ENCODE results near the gene SMDT1. TPM values are rescaled to one million over a fixed set of nuclear protein-coding genes. Genes with fewer than 3 reads are reported as not detected.
"Not testable (repeated sequence)": the region's sequence is repeated elsewhere in the genome, so short reads cannot be mapped to it uniquely, and the experiment has no call there.

The SMDT1 gene
- total RNA-seq, 2 donors from 2014 or later: 34.7 to 66.2 TPM

- H3K27me3 Mint-ChIP-seq; H3K27ac Mint-ChIP-seq; H3K9me3 Mint-ChIP-seq; ATAC-seq (replicated peaks); H3K36me3 Mint-ChIP-seq (ENCODE audit: low read depth); H3K4me3 Mint-ChIP-seq: not testable (repeated sequence)
- peaks cover 15% of the 10 kb centered on the region for H3K4me1 Mint-ChIP-seq
Observed at GRCh38 chr22:42115420-42115830, 35.9 kb downstream of the SMDT1 start.

GRCh38 chr22:42116848-42117424 is 37.4 kb downstream of the SMDT1 start:
- peaks cover 24% of the 10 kb centered on the region for H3K4me1 Mint-ChIP-seq
- no peak overlapping the region for H3K27ac Mint-ChIP-seq
- no peaks in the 10 kb centered on the region for H3K27me3 Mint-ChIP-seq
- no peaks in the 10 kb centered on the region for H3K36me3 Mint-ChIP-seq (ENCODE audit: low read depth)
- ATAC-seq (replicated peaks): no peak
- H3K4me3 Mint-ChIP-seq: no peak overlapping the region
- no peaks in the 10 kb centered on the region for H3K9me3 Mint-ChIP-seq

GRCh38 chr22:42120231-42121021 is 40.9 kb downstream of the SMDT1 start:
- not testable (repeated sequence) for H3K36me3 Mint-ChIP-seq (ENCODE audit: low read depth); H3K27me3 Mint-ChIP-seq
- peaks cover 28% of the 10 kb centered on the region for H3K4me1 Mint-ChIP-seq

GRCh38 chr22:42123529-42123928 is 44.0 kb downstream of the SMDT1 start:
- peak; percentile 75 for ATAC-seq (replicated peaks)
- peaks cover 28% of the 10 kb centered on the region for H3K4me1 Mint-ChIP-seq
- not testable (repeated sequence) for H3K4me3 Mint-ChIP-seq; H3K27ac Mint-ChIP-seq; H3K36me3 Mint-ChIP-seq (ENCODE audit: low read depth); H3K27me3 Mint-ChIP-seq; H3K9me3 Mint-ChIP-seq

More at GRCh38 chr22:42120231-42121021, 40.9 kb downstream of the SMDT1 start:
- peak overlapping the region; percentile 77 for H3K4me3 Mint-ChIP-seq
- not testable (repeated sequence) for H3K9me3 Mint-ChIP-seq
- peak overlapping the region; percentile 83 for H3K27ac Mint-ChIP-seq
- ATAC-seq (replicated peaks): peak; percentile 86

- no peaks in the 10 kb centered on the region for H3K36me3 Mint-ChIP-seq (ENCODE audit: low read depth)
- no peak for ATAC-seq (replicated peaks)
- H3K4me3 Mint-ChIP-seq: no peak overlapping the region
- H3K27ac Mint-ChIP-seq: no peak overlapping the region
- no peaks in the 10 kb centered on the region for H3K4me1 Mint-ChIP-seq
- H3K9me3 Mint-ChIP-seq: no peaks in the 10 kb centered on the region
- no peaks in the 10 kb centered on the region for H3K27me3 Mint-ChIP-seq
Observed at GRCh38 chr22:42127606-42128005, 48.1 kb downstream of the SMDT1 start.

GRCh38 chr22:42128007-42128406 is 48.5 kb downstream of the SMDT1 start:
- not testable (repeated sequence) for H3K9me3 Mint-ChIP-seq, H3K4me1 Mint-ChIP-seq, H3K4me3 Mint-ChIP-seq

GRCh38 chr22:42128776-42129694 is 49.5 kb downstream of the SMDT1 start:
- ATAC-seq (replicated peaks); H3K27ac Mint-ChIP-seq; H3K27me3 Mint-ChIP-seq; H3K4me3 Mint-ChIP-seq; H3K36me3 Mint-ChIP-seq (ENCODE audit: low read depth); H3K9me3 Mint-ChIP-seq; H3K4me1 Mint-ChIP-seq: not testable (repeated sequence)

More at GRCh38 chr22:42128007-42128406, 48.5 kb downstream of the SMDT1 start:
- not testable (repeated sequence) for H3K36me3 Mint-ChIP-seq (ENCODE audit: low read depth); ATAC-seq (replicated peaks); H3K27me3 Mint-ChIP-seq; H3K27ac Mint-ChIP-seq

- not testable (repeated sequence) for H3K27ac Mint-ChIP-seq; ATAC-seq (replicated peaks)
Observed at GRCh38 chr22:42130182-42130581, 50.7 kb downstream of the SMDT1 start.

GRCh38 chr22:42130639-42131431 is 51.3 kb downstream of the SMDT1 start, which contains the start of gene CYP2D6:
Gene CYP2D6 (minus strand): TSS chr22:42130810. CDS start chr22:42130791, 19 bp downstream.
- not testable (repeated sequence) for H3K27me3 Mint-ChIP-seq; H3K36me3 Mint-ChIP-seq (ENCODE audit: low read depth); H3K27ac Mint-ChIP-seq; H3K4me3 Mint-ChIP-seq; H3K4me1 Mint-ChIP-seq; ATAC-seq (replicated peaks); H3K9me3 Mint-ChIP-seq

More at GRCh38 chr22:42130182-42130581, 50.7 kb downstream of the SMDT1 start:
- H3K9me3 Mint-ChIP-seq; H3K4me1 Mint-ChIP-seq; H3K36me3 Mint-ChIP-seq (ENCODE audit: low read depth); H3K27me3 Mint-ChIP-seq; H3K4me3 Mint-ChIP-seq: not testable (repeated sequence)

- no peaks in the 10 kb centered on the region for H3K27me3 Mint-ChIP-seq
- ATAC-seq (replicated peaks): no peak
- H3K36me3 Mint-ChIP-seq (ENCODE audit: low read depth): no peaks in the 10 kb centered on the region
- no peaks in the 10 kb centered on the region for H3K4me1 Mint-ChIP-seq
- H3K27ac Mint-ChIP-seq: no peak overlapping the region
- H3K4me3 Mint-ChIP-seq: no peak overlapping the region
- H3K9me3 Mint-ChIP-seq: no peaks in the 10 kb centered on the region
Observed at GRCh38 chr22:42131562-42131961, 52.1 kb downstream of the SMDT1 start.

GRCh38 chr22:42132457-42132856 is 53.0 kb downstream of the SMDT1 start:
- H3K27me3 Mint-ChIP-seq: no peaks in the 10 kb centered on the region
- no peak overlapping the region for H3K27ac Mint-ChIP-seq
- no peak overlapping the region for H3K4me3 Mint-ChIP-seq
- no peaks in the 10 kb centered on the region for H3K36me3 Mint-ChIP-seq (ENCODE audit: low read depth)
- no peaks in the 10 kb centered on the region for H3K4me1 Mint-ChIP-seq
- no peak for ATAC-seq (replicated peaks)
- no peaks in the 10 kb centered on the region for H3K9me3 Mint-ChIP-seq

Measured in activated T-helper 17 cell treated with anti-CD3 and anti-CD28 coated beads, Interleukin-2, amount 50 U/mL, for 72 hours (primary cell).